Fibroblast of pulmonary artery (primary cell): ENCODE results near the gene CX3CL1.

Source experiments
- DNase-seq: peaks from one replicate; pipeline ENCODE4 v3.0.0-alpha.2; 2010; ENCODE audit warnings: low read depth
- H3K4me3 ChIP-seq: replicated peaks from 2 replicates; pipeline ENCODE4 v1.5.1; 2011; ENCODE audit warnings: low read depth, mild to moderate bottlenecking, control low read depth, low read length, moderate library complexity
- CTCF ChIP-seq: IDR thresholded peaks from 2 replicates; pipeline ENCODE4 v1.5.1; 2011; ENCODE audit warnings: mild to moderate bottlenecking, control low read depth, low read length, inconsistent platforms; ENCODE audit errors: missing control alignments

The CX3CL1 gene

GRCh38 chr16:57409065-57409464 is 36.8 kb downstream of the CX3CL1 start:
- no peak for DNase-seq
- no peak for TF ChIP-seq CTCF

GRCh38 chr16:57409870-57410587 is 37.7 kb downstream of the CX3CL1 start:
- no peak for TF ChIP-seq CTCF

More at GRCh38 chr16:57409065-57409464, 36.8 kb downstream of the CX3CL1 start:
- no peak overlapping the region for H3K4me3 ChIP-seq

GRCh38 chr16:57411362-57411976 is 39.2 kb downstream of the CX3CL1 start:
- TF ChIP-seq CTCF = no peak
- no peak for DNase-seq
- H3K4me3 ChIP-seq = no peak overlapping the region

More at GRCh38 chr16:57409870-57410587, 37.7 kb downstream of the CX3CL1 start:
- DNase-seq = no peak
- H3K4me3 ChIP-seq = no peak overlapping the region

- no peak for DNase-seq
- no peak for TF ChIP-seq CTCF
- no peak overlapping the region for H3K4me3 ChIP-seq
Measured at GRCh38 chr16:57412584-57412983, 40.3 kb downstream of the CX3CL1 start.

GRCh38 chr16:57413301-57413730 is 41.0 kb downstream of the CX3CL1 start:
- no peak overlapping the region for H3K4me3 ChIP-seq
- no peak for DNase-seq
- TF ChIP-seq CTCF = no peak

GRCh38 chr16:57413733-57414132 is 41.4 kb downstream of the CX3CL1 start:
- DNase-seq = no peak
- no peak for TF ChIP-seq CTCF
- no peak overlapping the region for H3K4me3 ChIP-seq
